ENCODE measurements around the gene SMPD2. TPM values are rescaled to one million over a fixed set of nuclear protein-coding genes. Genes with fewer than 3 reads are reported as not detected.

Gene SMPD2
- total and polyA plus RNA-seq, 2 donors (not counting 3 experiments of a cell fraction or from before 2014, with no cell fraction given), result 6.9 to 10.0 TPM

GRCh38 chr6:109474995-109475394 lies 34.5 kb downstream of the SMPD2 start:
- CTCF ChIA-PET, result interaction anchor here (1.2 kb wide), 1 partner anchor 19 kb away, joined by 3 read pairs; the partner anchor contains the start of gene MICAL1

GRCh38 chr6:109475625-109476024 lies 35.1 kb downstream of the SMPD2 start:
- no peaks in the 10 kb centered on the region for H3K27me3 ChIP-seq (ENCODE audit: control insufficient read depth in 2 of 2, insufficient read depth in 2 of 2, low read length in 2 of 2)
- H3K9ac ChIP-seq (replicated peaks; ENCODE audit: extremely low read depth, insufficient read depth, low read length), result no peak overlapping the region
- CTCF ChIA-PET, result interaction anchor here (1.2 kb wide), 1 partner anchor 20 kb away, joined by 3 read pairs; the partner anchor contains the start of gene MICAL1
- dilution Hi-C loops (cut with MboI; ENCODE audit: extremely low pct_ligation_motif_present, low sequenced_read_pairs), result no loop called here
- FAIRE-seq, result no peak
- DNase-seq (ENCODE audit: low read depth, low spot score), result no peak
- no peak overlapping the region for H2AFZ ChIP-seq (ENCODE audit: low read depth, low read length)
- BruUV-seq (replicated peaks), result no TSS peak
- POLR2A ChIA-PET, result no interaction called here
- H3K27ac ChIP-seq (ENCODE audit: insufficient read depth, low read depth, low read length), result no peak overlapping the region
- H3K4me2 ChIP-seq (ENCODE audit: insufficient read depth, low read length), result no peak overlapping the region
- H3K36me3 ChIP-seq (ENCODE audit: control insufficient read depth in 2 of 2, extremely low read depth in 1 of 2, insufficient read depth in 2 of 2, low read length in 2 of 2), result peaks cover 13 to 19% of the 10 kb centered on the region in 2 experiments
- no peaks in the 10 kb centered on the region for H4K20me1 ChIP-seq (replicated peaks; ENCODE audit: control insufficient read depth, extremely low read depth, insufficient read depth, low read length)
- no peak overlapping the region for H3K4me3 ChIP-seq (replicated peaks in 1 of 3; ENCODE audit: insufficient read depth in 1 of 3, low read depth in 1 of 3, low read length in 3 of 3)
- peaks cover 33% of the 10 kb centered on the region for H3K79me2 ChIP-seq (ENCODE audit: control insufficient read depth, insufficient read depth, low read length)
- H3K9me3 ChIP-seq (replicated peaks; ENCODE audit: control insufficient read depth, insufficient read depth, low read length), result no peaks in the 10 kb centered on the region
- TF ChIP-seq POLR2A (IDR thresholded peaks at IDR 0.05; ENCODE audit: low read depth, low read length), result no peak
- no peak for TF ChIP-seq MYC (IDR thresholded peaks at IDR 0.05; ENCODE audit: low read depth, low read length)
- no peak for TF ChIP-seq EZH2 (IDR thresholded peaks at IDR 0.05; ENCODE audit: borderline replicate concordance, low read depth, low read length, severe bottlenecking)
- no peak for TF ChIP-seq POLR2AphosphoS5 (IDR thresholded peaks at IDR 0.05; ENCODE audit: insufficient read depth, low read depth, low read length)
- TF ChIP-seq GATA2 (IDR thresholded peaks at IDR 0.05; ENCODE audit: insufficient read depth, insufficient read length, low read depth, low read length), result no peak
- TF ChIP-seq, protein P1, sequence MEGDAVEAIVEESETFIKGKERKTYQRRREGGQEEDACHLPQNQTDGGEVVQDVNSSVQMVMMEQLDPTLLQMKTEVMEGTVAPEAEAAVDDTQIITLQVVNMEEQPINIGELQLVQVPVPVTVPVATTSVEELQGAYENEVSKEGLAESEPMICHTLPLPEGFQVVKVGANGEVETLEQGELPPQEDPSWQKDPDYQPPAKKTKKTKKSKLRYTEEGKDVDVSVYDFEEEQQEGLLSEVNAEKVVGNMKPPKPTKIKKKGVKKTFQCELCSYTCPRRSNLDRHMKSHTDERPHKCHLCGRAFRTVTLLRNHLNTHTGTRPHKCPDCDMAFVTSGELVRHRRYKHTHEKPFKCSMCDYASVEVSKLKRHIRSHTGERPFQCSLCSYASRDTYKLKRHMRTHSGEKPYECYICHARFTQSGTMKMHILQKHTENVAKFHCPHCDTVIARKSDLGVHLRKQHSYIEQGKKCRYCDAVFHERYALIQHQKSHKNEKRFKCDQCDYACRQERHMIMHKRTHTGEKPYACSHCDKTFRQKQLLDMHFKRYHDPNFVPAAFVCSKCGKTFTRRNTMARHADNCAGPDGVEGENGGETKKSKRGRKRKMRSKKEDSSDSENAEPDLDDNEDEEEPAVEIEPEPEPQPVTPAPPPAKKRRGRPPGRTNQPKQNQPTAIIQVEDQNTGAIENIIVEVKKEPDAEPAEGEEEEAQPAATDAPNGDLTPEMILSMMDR (IDR thresholded peaks at IDR 0.05; ENCODE audit: extremely low read depth in 1 of 2, insufficient read depth in 1 of 2, low read depth in 1 of 2, low read length in 2 of 2), result no peak
- TF ChIP-seq FOS (IDR thresholded peaks at IDR 0.05; ENCODE audit: borderline replicate concordance, insufficient read depth, low read length), result no peak
- TF ChIP-seq JUN (IDR thresholded peaks at IDR 0.05; ENCODE audit: borderline replicate concordance, insufficient read depth, insufficient read length, low read depth), result no peak
- TF ChIP-seq, protein P2, sequence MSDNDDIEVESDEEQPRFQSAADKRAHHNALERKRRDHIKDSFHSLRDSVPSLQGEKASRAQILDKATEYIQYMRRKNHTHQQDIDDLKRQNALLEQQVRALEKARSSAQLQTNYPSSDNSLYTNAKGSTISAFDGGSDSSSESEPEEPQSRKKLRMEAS (IDR thresholded peaks at IDR 0.05; ENCODE audit: insufficient read depth, insufficient read length), result no peak
- H3K4me1 ChIP-seq (ENCODE audit: control insufficient read depth, extremely low read depth, insufficient read depth, low read length), result peaks cover 10% of the 10 kb centered on the region
- H3K9me1 ChIP-seq (replicated peaks; ENCODE audit: control insufficient read depth, extremely low read depth, insufficient read depth, low read length), result no peaks in the 10 kb centered on the region
- intact Hi-C loops (cut with micrococcal nuclease), result no loop called here

More at GRCh38 chr6:109474995-109475394, 34.5 kb downstream of the SMPD2 start:
- H3K9me3 ChIP-seq (replicated peaks; ENCODE audit: control insufficient read depth, insufficient read depth, low read length), result no peaks in the 10 kb centered on the region
- POLR2A ChIA-PET, result no interaction called here
- H3K4me1 ChIP-seq (ENCODE audit: control insufficient read depth, extremely low read depth, insufficient read depth, low read length), result peaks cover 4% of the 10 kb centered on the region
- no peak overlapping the region for H3K9ac ChIP-seq (replicated peaks; ENCODE audit: extremely low read depth, insufficient read depth, low read length)
- no peak overlapping the region for H3K4me2 ChIP-seq (ENCODE audit: insufficient read depth, low read length)
- H3K4me3 ChIP-seq (replicated peaks in 1 of 3; ENCODE audit: insufficient read depth in 1 of 3, low read depth in 1 of 3, low read length in 3 of 3), result no peak overlapping the region
- H3K79me2 ChIP-seq (ENCODE audit: control insufficient read depth, insufficient read depth, low read length), result peaks cover 27% of the 10 kb centered on the region
- no peaks in the 10 kb centered on the region for H3K27me3 ChIP-seq (ENCODE audit: control insufficient read depth in 2 of 2, insufficient read depth in 2 of 2, low read length in 2 of 2)
- no peak overlapping the region for H3K27ac ChIP-seq (ENCODE audit: insufficient read depth, low read depth, low read length)
- FAIRE-seq (no peak), DNase-seq (ENCODE audit: low read depth, low spot score) (no peak)
- H2AFZ ChIP-seq (ENCODE audit: low read depth, low read length), result no peak overlapping the region
- intact Hi-C loops (cut with micrococcal nuclease), result no loop called here
- no peaks in the 10 kb centered on the region for H4K20me1 ChIP-seq (replicated peaks; ENCODE audit: control insufficient read depth, extremely low read depth, insufficient read depth, low read length)
- no TSS peak for BruUV-seq (replicated peaks)
- dilution Hi-C loops (cut with MboI; ENCODE audit: extremely low pct_ligation_motif_present, low sequenced_read_pairs), result no loop called here
- H3K9me1 ChIP-seq (replicated peaks; ENCODE audit: control insufficient read depth, extremely low read depth, insufficient read depth, low read length), result no peaks in the 10 kb centered on the region
- peaks cover 12 to 20% of the 10 kb centered on the region in 2 experiments for H3K36me3 ChIP-seq (ENCODE audit: control insufficient read depth in 2 of 2, extremely low read depth in 1 of 2, insufficient read depth in 2 of 2, low read length in 2 of 2)
- TF ChIP-seq FOS (IDR thresholded peaks at IDR 0.05; ENCODE audit: borderline replicate concordance, insufficient read depth, low read length), result no peak
- TF ChIP-seq, protein P2 (IDR thresholded peaks at IDR 0.05; ENCODE audit: insufficient read depth, insufficient read length), result no peak

Data from endothelial cell of umbilical vein (primary cell).